ENCODE measurements around the gene NDST4. TPM values are rescaled to one million over a fixed set of nuclear protein-coding genes. Genes with fewer than 3 reads are reported as not detected.
A peak's percentile ranks its signal among the peaks of the same experiment; 100 is the strongest.

Gene NDST4
- total RNA-seq, 1 donor from 2014 or later: 5.6 TPM

DNA sequence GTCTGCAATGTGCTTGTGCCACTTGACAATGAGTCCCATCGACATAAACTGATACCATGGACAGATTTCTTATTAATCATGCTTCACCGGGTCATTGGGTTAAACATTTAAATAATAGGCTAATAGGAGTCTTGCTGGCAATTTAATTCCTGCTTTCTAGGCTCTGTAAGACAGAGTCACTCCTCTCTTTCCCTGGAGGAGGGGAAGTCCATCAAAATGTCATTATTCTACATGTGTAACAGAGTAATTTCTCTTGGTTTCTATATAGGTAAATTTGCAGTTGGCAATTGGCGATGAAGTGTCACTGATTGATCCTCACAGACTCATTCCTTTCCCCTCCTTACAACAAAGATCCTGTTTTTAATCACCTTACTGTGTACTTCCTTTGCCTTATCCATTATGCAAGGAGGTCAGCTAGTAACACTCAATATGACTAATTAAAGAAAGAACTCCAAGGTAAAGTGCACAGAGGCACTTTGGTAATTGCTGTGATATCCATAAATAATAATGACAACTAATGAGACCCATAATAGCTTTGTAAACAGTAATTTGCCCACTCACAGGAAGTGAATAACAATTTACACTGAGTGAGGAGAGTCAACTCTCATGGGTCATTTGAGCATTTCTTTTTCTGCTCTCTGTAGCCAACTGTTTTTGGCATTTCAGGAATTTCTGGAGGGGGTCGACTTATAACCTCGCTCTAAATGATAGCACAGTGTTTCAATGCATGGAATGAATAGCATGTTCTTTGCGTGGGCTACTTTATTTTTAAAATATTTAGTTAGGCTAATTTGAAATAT lies 330.8 kb downstream of the NDST4 start:
- Mint-ChIP-seq H3K9me3 (ENCODE audit: unreplicated experiment) (no peaks in the 10 kb centered on the region), H3K4me1 (ENCODE audit: low read depth, unreplicated experiment) (peaks cover 10% of the 10 kb centered on the region), H3K4me3 (ENCODE audit: unreplicated experiment) (no peak overlapping the region), H3K27me3 (ENCODE audit: unreplicated experiment) (no peaks in the 10 kb centered on the region), H3K27ac (ENCODE audit: unreplicated experiment) (no peak overlapping the region), H3K36me3 (ENCODE audit: unreplicated experiment) (no peaks in the 10 kb centered on the region)
- TF ChIP-seq CTCF (IDR thresholded peaks at IDR 0.05; ENCODE audit: partially characterized antibody, unreplicated experiment): no peak
- DNase-seq: no peak

DNA sequence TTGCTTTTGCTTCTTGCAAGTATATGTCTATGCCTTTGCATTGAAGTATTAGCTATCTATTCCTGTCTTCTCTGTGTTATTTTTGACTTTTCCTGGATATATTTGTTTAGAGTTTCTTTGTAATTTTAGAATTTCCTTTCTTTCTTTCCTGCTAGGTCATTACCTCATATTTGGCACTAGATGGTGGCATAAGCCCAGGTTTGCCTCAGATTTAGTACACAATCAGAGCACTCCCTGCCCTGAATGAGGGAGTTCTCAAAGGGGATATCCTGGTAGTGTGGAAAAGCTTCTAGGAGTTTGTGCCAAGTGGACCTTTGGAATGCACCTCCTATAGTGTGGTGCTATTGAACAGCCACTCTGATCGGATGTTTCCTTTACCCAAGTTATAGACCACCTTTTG lies 333.2 kb downstream of the NDST4 start:
- H3K36me3 Mint-ChIP-seq (ENCODE audit: unreplicated experiment): no peaks in the 10 kb centered on the region
- DNase-seq: no peak

More for the DNA sequence above, 333.2 kb downstream of the NDST4 start:
- H3K27me3 Mint-ChIP-seq (ENCODE audit: unreplicated experiment): no peaks in the 10 kb centered on the region
- H3K9me3 Mint-ChIP-seq (ENCODE audit: unreplicated experiment): no peaks in the 10 kb centered on the region
- peaks cover 10% of the 10 kb centered on the region for H3K4me1 Mint-ChIP-seq (ENCODE audit: low read depth, unreplicated experiment)
- TF ChIP-seq CTCF (IDR thresholded peaks at IDR 0.05; ENCODE audit: partially characterized antibody, unreplicated experiment): peak; percentile 27
- no peak overlapping the region for H3K27ac Mint-ChIP-seq (ENCODE audit: unreplicated experiment)
- no peak overlapping the region for H3K4me3 Mint-ChIP-seq (ENCODE audit: unreplicated experiment)

All from glutamatergic neuron (in vitro differentiated cells).